HFFc6 (cell line): Measurements from ENCODE around the gene TSHZ1. TPM values are rescaled to one million over a fixed set of nuclear protein-coding genes. Genes with fewer than 3 reads are reported as not detected.

ENCODE experiments used
- DNase-seq: peaks from one replicate; pipeline ENCODE4 v3.0.0-alpha.2; 2018
- H3K27ac Mint-ChIP-seq: 2 replicates; pipeline ENCODE4 v1.8.0; 2020; ENCODE audit warnings: mild to moderate bottlenecking, mixed read lengths
- H3K27me3 Mint-ChIP-seq: 2 replicates; pipeline ENCODE4 v1.8.0; 2021; ENCODE audit warnings: mild to moderate bottlenecking, moderate library complexity, mixed read lengths; ENCODE audit not compliant: insufficient read depth
- H3K36me3 Mint-ChIP-seq: 2 replicates; pipeline ENCODE4 v1.8.0; 2021; ENCODE audit warnings: low read depth, mixed read lengths
- H3K4me1 Mint-ChIP-seq: 2 replicates; pipeline ENCODE4 v1.8.0; 2020; ENCODE audit warnings: low read depth, mixed read lengths
- H3K4me3 Mint-ChIP-seq: 2 replicates; pipeline ENCODE4 v1.8.0; 2020; ENCODE audit warnings: mild to moderate bottlenecking, moderate library complexity, mixed read lengths
- H3K9me3 Mint-ChIP-seq: 2 replicates; pipeline ENCODE4 v1.8.0; 2020; ENCODE audit warnings: mild to moderate bottlenecking, mixed read lengths
- CTCF ChIP-seq: fragments of 200-600 bp; sonication (generic); IDR thresholded peaks from 2 replicates; pipeline ENCODE4 v1.5.0; 2021; ENCODE audit warnings: antibody characterized with exemption, mild to moderate bottlenecking
- total RNA-seq, 6 experiments: library from RNA; stranded (reverse); fragmentation: NEBNext Ultra II Directional; extraction: Animal tissue kit (Norgen Biotek cat#: 25700); gene quantifications; 2 replicates in 1 of 6; 3 replicates in 5 of 6; pipeline ENCODE4 v1.2.3, GENCODE V29; 2021

The TSHZ1 gene
- total RNA-seq, 6 experiments from 2014 or later, result 18.6 to 25.0 (median 23.3) TPM

- peak; percentile 48 for DNase-seq
- H3K27me3 Mint-ChIP-seq, result peaks cover 1% of the 10 kb centered on the region
- H3K36me3 Mint-ChIP-seq, result no peaks in the 10 kb centered on the region
- TF ChIP-seq CTCF, result no peak
- H3K27ac Mint-ChIP-seq, result peak overlapping the region; percentile 94
- H3K4me3 Mint-ChIP-seq, result peak overlapping the region; percentile 92
- peaks cover 74% of the 10 kb centered on the region for H3K4me1 Mint-ChIP-seq
- no peaks in the 10 kb centered on the region for H3K9me3 Mint-ChIP-seq
These were observed 37.2 kb downstream of the TSHZ1 start for GRCh38 chr18:75247611-75248421.

GRCh38 chr18:75248426-75249174, 38.0 kb downstream of the TSHZ1 start:
- no peak for TF ChIP-seq CTCF
- H3K4me3 Mint-ChIP-seq, result peak overlapping the region; percentile 92
- no peaks in the 10 kb centered on the region for H3K36me3 Mint-ChIP-seq
- peaks cover 1% of the 10 kb centered on the region for H3K27me3 Mint-ChIP-seq
- H3K4me1 Mint-ChIP-seq, result peaks cover 82% of the 10 kb centered on the region
- DNase-seq, result no peak
- H3K27ac Mint-ChIP-seq, result peak overlapping the region; percentile 94
- H3K9me3 Mint-ChIP-seq, result no peaks in the 10 kb centered on the region

DNA sequence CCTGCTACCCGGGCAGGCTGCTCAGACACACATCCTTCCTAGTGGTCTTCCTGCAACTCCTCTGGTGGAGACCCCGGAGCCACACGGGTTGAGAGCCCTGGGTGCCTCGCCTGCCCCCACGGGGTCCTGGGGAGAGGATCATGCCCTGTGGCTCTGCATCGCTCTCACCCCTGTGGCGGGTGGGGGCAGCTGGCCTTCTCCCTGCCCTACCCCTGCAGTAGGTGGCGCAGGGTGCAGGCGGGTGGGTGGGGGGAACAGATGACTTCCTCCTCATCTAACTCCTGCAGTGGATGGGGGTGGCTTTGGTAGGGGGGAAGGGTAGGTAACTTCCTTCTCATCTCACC, 38.5 kb downstream of the TSHZ1 start:
- no peak for TF ChIP-seq CTCF
- H3K4me3 Mint-ChIP-seq, result no peak overlapping the region
- no peaks in the 10 kb centered on the region for H3K36me3 Mint-ChIP-seq
- DNase-seq, result no peak
- H3K27ac Mint-ChIP-seq, result peak overlapping the region; percentile 94; the same call in 1 of the 2 replicates
- peaks cover 82% of the 10 kb centered on the region for H3K4me1 Mint-ChIP-seq
- H3K9me3 Mint-ChIP-seq, result no peaks in the 10 kb centered on the region
- peaks cover 1% of the 10 kb centered on the region for H3K27me3 Mint-ChIP-seq

- TF ChIP-seq CTCF, result no peak
- H3K27ac Mint-ChIP-seq, result no peak overlapping the region
- H3K4me1 Mint-ChIP-seq, result peaks cover 82% of the 10 kb centered on the region
- no peaks in the 10 kb centered on the region for H3K36me3 Mint-ChIP-seq
- peaks cover 1% of the 10 kb centered on the region for H3K27me3 Mint-ChIP-seq
- H3K9me3 Mint-ChIP-seq, result no peaks in the 10 kb centered on the region
- no peak for DNase-seq
- H3K4me3 Mint-ChIP-seq, result no peak overlapping the region
These were observed 39.3 kb downstream of the TSHZ1 start for GRCh38 chr18:75249672-75250470.

DNA sequence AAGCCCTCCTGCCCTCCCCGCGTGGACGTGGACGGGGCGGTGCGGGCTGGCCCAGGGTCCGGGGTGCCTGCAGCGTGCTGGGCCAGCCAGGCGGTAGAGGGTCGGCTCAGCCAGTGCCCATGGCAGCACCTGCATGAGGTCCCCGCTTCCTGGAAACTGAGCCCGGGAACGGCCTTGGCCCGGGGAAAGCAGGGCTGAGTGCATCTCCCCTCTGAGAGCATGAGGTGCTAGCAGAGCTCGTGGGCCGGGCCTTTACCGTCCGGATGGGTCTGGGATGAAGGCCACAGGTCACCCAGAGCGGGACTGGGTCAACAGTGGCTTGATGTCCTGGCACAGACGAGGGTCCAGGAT, 39.8 kb downstream of the TSHZ1 start:
- TF ChIP-seq CTCF, result no peak
- Mint-ChIP-seq H3K27ac (no peak overlapping the region), H3K9me3 (no peaks in the 10 kb centered on the region), H3K4me1 (peaks cover 82% of the 10 kb centered on the region), H3K4me3 (no peak overlapping the region), H3K36me3 (no peaks in the 10 kb centered on the region), H3K27me3 (peaks cover 1% of the 10 kb centered on the region; the same call in 1 of the 2 replicates)
- no peak for DNase-seq
